Spleen (tissue), 11 donors: ENCODE results near the gene FAM72A. TPM values are rescaled to one million over a fixed set of nuclear protein-coding genes. Genes with fewer than 3 reads are reported as not detected.
A peak's percentile ranks its signal among the peaks of the same experiment; 100 is the strongest.
"Not testable (repeated sequence)": the region's sequence is repeated elsewhere in the genome, so short reads cannot be mapped to it uniquely, and the experiment has no call there.

Source experiments
- DNase-seq: peaks from one replicate; pipeline ENCODE4 v3.0.0-alpha.2; 2020
- H3K27ac ChIP-seq, 8 donors: fragments of 200-600 bp; sonication (generic) in 7 of 8; 1 replicate in 4 of 8; 2 replicates in 4 of 8; pipeline versions ENCODE4 v1.5.0 to v1.8.0; 2016 to 2021; ENCODE audit warnings: inconsistent platforms in 4 of 8, mild to moderate bottlenecking in 4 of 8, moderate library complexity in 1 of 8
- H3K27me3 ChIP-seq, 7 donors: fragments of 200-600 bp; sonication (generic) in 6 of 7; replicated peaks in 1 of 7; 1 replicate in 4 of 7; 2 replicates in 3 of 7; pipeline versions ENCODE4 v1.5.0 to v1.8.0; 2016 to 2021; ENCODE audit warnings: inconsistent platforms in 3 of 7, mild to moderate bottlenecking in 1 of 7
- H3K36me3 ChIP-seq, 6 donors: fragments of 200-600 bp; sonication (generic) in 5 of 6; 1 replicate in 4 of 6; 2 replicates in 2 of 6; pipeline versions ENCODE4 v1.5.0 to v1.8.0; 2016 to 2021; ENCODE audit warnings: inconsistent platforms in 2 of 6
- H3K4me1 ChIP-seq, 6 donors: fragments of 200-600 bp; sonication (generic) in 5 of 6; 1 replicate in 3 of 6; 2 replicates in 3 of 6; pipeline versions ENCODE4 v1.5.0 to v1.8.0; 2016 to 2021; ENCODE audit warnings: inconsistent platforms in 3 of 6
- H3K4me3 ChIP-seq, 8 donors: fragments of 200-600 bp; sonication (generic) in 7 of 8; 1 replicate in 4 of 8; 2 replicates in 4 of 8; pipeline versions ENCODE4 v1.5.0 to v1.8.0; 2016 to 2021; ENCODE audit warnings: inconsistent platforms in 4 of 8, mild to moderate bottlenecking in 4 of 8, moderate library complexity in 2 of 8
- H3K9me3 ChIP-seq, 8 donors: fragments of 200-600 bp; sonication (generic) in 7 of 8; 1 replicate in 4 of 8; 2 replicates in 4 of 8; pipeline versions ENCODE4 v1.5.0 to v1.8.0; 2016 to 2021; ENCODE audit warnings: inconsistent platforms in 4 of 8
- WGBS, 5 donors: extraction: QIAGEN DNeasy Blood & Tissue Kit in 3 of 5; methylation state at CpG; one replicate each; pipeline versions ENCODE4 v1.1.5 to v1.1.7; 2013 to 2018; 5-methylcytosine and 5-hydroxymethylcytosine counted together
- intact Hi-C: fragments of 100-400 bp; cut with DNase I; formaldehyde crosslinking; loops from one replicate; pipeline ENCODE4 v1.15.0; 2023; ENCODE audit warnings: low total_unique reads
- polyA plus RNA-seq, 3 donors: library from polyadenylated mRNA; stranded (reverse); fragments of 200-250 nt; gene quantifications; one replicate each; pipeline ENCODE4 v1.2.1, GENCODE V29; 2013
- total RNA-seq, 7 donors: library from RNA; depleted of rRNA in 3 of 7; stranded (reverse); fragments of >200 nt in 3 of 7; fragmentation: NEBNext Ultra II Directional in 4 of 7; extraction: Animal tissue kit (Norgen Biotek cat#: 25700) in 4 of 7; gene quantifications; one replicate each; pipeline versions ENCODE4 v1.1.0 to v1.2.1, GENCODE V29; 2016 to 2021
- donor health status: healthy with polysubstance abuse.
- donor health status: DM: no; HTN: no; CAD: no; lungs with moderate emphysema.
- donor health status: DM: no; HTN: no; CAD: no.
- donor health status: Bipolar disorder and iron deficiency.
- donor health status: healthy.
- donor health status: DM: no; HTN: no; CAD: no.
- donor health status: DM: yes; HTN: yes; CAD: no.

FAM72A gene
- total and polyA plus RNA-seq, 10 donors, result 3.9 to 20.6 (median 7.4) TPM

GRCh38 chr1:206231989-206232388 lies 29.4 kb upstream of the FAM72A start:
- H3K27me3 ChIP-seq, intact Hi-C loops, H3K4me1 ChIP-seq, H3K9me3 ChIP-seq, DNase-seq, H3K4me3 ChIP-seq, H3K36me3 ChIP-seq, H3K27ac ChIP-seq: not testable (repeated sequence)
- WGBS, 5 donors, result 93 to 99% (median 95%) methylated on average over 5 to 9 of the region's 9 CpGs

- H3K9me3 ChIP-seq, H3K4me1 ChIP-seq, H3K4me3 ChIP-seq, intact Hi-C loops, DNase-seq, H3K27me3 ChIP-seq, H3K27ac ChIP-seq, H3K36me3 ChIP-seq: not testable (repeated sequence)
- WGBS, 5 donors, result 78 to 97% (median 85%) methylated on average over 2 of the region's 2 CpGs
Measured at GRCh38 chr1:206229286-206229685, 26.6 kb upstream of the FAM72A start.

- DNase-seq, H3K4me3 ChIP-seq, H3K9me3 ChIP-seq, H3K4me1 ChIP-seq, H3K36me3 ChIP-seq, H3K27ac ChIP-seq, H3K27me3 ChIP-seq, intact Hi-C loops: not testable (repeated sequence)
- 91 to 100% (median 98%) methylated on average over 2 to 4 of the region's 5 CpGs for WGBS, 5 donors
Measured at GRCh38 chr1:206226886-206227285, 24.2 kb upstream of the FAM72A start.

- WGBS, 5 donors, result 81 to 92% (median 91%) methylated on average over 3 to 4 of the region's 4 CpGs
- not testable (repeated sequence) for H3K36me3 ChIP-seq, H3K9me3 ChIP-seq
Measured at GRCh38 chr1:206225386-206225785, 22.7 kb upstream of the FAM72A start.

GRCh38 chr1:206224190-206224776 lies 21.6 kb upstream of the FAM72A start:
- WGBS, 5 donors, result 75 to 91% (median 89%) methylated on average over 2 of the region's 6 CpGs
- H3K9me3 ChIP-seq, H3K36me3 ChIP-seq, H3K4me1 ChIP-seq, H3K27ac ChIP-seq, H3K27me3 ChIP-seq, intact Hi-C loops, DNase-seq, H3K4me3 ChIP-seq: not testable (repeated sequence)

More at GRCh38 chr1:206225386-206225785, 22.7 kb upstream of the FAM72A start:
- H3K4me3 ChIP-seq, H3K27ac ChIP-seq, intact Hi-C loops, H3K27me3 ChIP-seq, H3K4me1 ChIP-seq, DNase-seq: not testable (repeated sequence)

- H3K27me3 ChIP-seq, intact Hi-C loops, DNase-seq, H3K36me3 ChIP-seq, H3K9me3 ChIP-seq, H3K4me3 ChIP-seq, H3K27ac ChIP-seq, H3K4me1 ChIP-seq: not testable (repeated sequence)
- no CpG with 5 or more reads among the region's 4 CpGs for WGBS, 5 donors
Measured at GRCh38 chr1:206221585-206221984, 18.9 kb upstream of the FAM72A start.

GRCh38 chr1:206220332-206221000 lies 17.8 kb upstream of the FAM72A start:
- H3K4me3 ChIP-seq, H3K27me3 ChIP-seq, intact Hi-C loops, DNase-seq, H3K9me3 ChIP-seq, H3K4me1 ChIP-seq, H3K36me3 ChIP-seq: not testable (repeated sequence)
- WGBS, 5 donors, result 48 to 64% (median 54%) methylated on average over 4 of the region's 4 CpGs
- H3K27ac ChIP-seq, result peak overlapping the region in 3 of 8 donors; percentile 34 to 57 (median 38)

GRCh38 chr1:206219514-206220331 lies 17.1 kb upstream of the FAM72A start:
- H3K27ac ChIP-seq, result peak overlapping the region in 3 of 8 donors; percentile 34 to 57 (median 38)
- H3K27me3 ChIP-seq, H3K36me3 ChIP-seq, H3K4me1 ChIP-seq, DNase-seq, H3K9me3 ChIP-seq, intact Hi-C loops, H3K4me3 ChIP-seq: not testable (repeated sequence)
- WGBS, 5 donors, result 67 to 92% (median 69%) methylated on average over 3 to 5 of the region's 13 CpGs

- intact Hi-C loops, H3K9me3 ChIP-seq, H3K4me3 ChIP-seq, H3K36me3 ChIP-seq, H3K27me3 ChIP-seq, H3K27ac ChIP-seq, H3K4me1 ChIP-seq, DNase-seq: not testable (repeated sequence)
- WGBS, 5 donors, result no CpG with 5 or more reads among the region's 2 CpGs
Measured at GRCh38 chr1:206218765-206219164, 16.1 kb upstream of the FAM72A start.

- 66 to 100% (median 68%) methylated on average over 1 to 2 of the region's 3 CpGs for WGBS, 5 donors
- intact Hi-C loops, result not testable (repeated sequence)
Measured at GRCh38 chr1:206218285-206218684, 15.6 kb upstream of the FAM72A start.

More at GRCh38 chr1:206218285-206218684, 15.6 kb upstream of the FAM72A start:
- not testable (repeated sequence) for H3K4me3 ChIP-seq, DNase-seq, H3K27ac ChIP-seq, H3K27me3 ChIP-seq, H3K36me3 ChIP-seq, H3K4me1 ChIP-seq, H3K9me3 ChIP-seq
